Measurements from ENCODE around the gene DNAJC11. TPM values are rescaled to one million over a fixed set of nuclear protein-coding genes. Genes with fewer than 3 reads are reported as not detected.
"Not testable (repeated sequence)": the region's sequence is repeated elsewhere in the genome, so short reads cannot be mapped to it uniquely, and the experiment has no call there.

The DNAJC11 gene
- total RNA-seq, 1 experiment from 2014 or later, result 41.1 TPM

- no peak for DNase-seq (ENCODE audit: extremely low read depth, low read depth)
Observed at GRCh38 chr1:6700853-6701436, 671 bp downstream of the DNAJC11 start.

DNA sequence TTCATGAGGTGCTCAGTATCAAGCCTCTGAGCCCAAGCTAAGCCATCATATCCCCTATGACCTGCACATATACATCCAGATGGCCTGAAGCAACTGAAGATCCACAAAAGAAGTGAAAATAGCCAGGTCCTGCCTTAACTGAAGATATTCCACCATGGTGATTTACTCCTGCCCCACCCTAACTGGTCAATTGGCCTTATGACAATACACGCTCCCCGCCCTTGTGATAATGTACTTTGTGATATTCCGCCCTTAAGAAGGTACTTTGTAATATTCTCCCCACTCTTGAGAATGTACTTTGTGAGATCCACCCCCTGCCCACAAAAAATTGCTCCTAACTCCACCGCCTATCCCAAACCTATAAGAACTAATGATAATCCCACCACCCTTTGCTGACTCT, 1.7 kb downstream of the DNAJC11 start:
- not testable (repeated sequence) for DNase-seq (ENCODE audit: extremely low read depth, low read depth)

GRCh38 chr1:6695868-6696267, 5.7 kb downstream of the DNAJC11 start:
- no peak for DNase-seq (ENCODE audit: extremely low read depth, low read depth)

GRCh38 chr1:6694121-6694713, 7.4 kb downstream of the DNAJC11 start:
- no peak for DNase-seq (ENCODE audit: extremely low read depth, low read depth)

DNA sequence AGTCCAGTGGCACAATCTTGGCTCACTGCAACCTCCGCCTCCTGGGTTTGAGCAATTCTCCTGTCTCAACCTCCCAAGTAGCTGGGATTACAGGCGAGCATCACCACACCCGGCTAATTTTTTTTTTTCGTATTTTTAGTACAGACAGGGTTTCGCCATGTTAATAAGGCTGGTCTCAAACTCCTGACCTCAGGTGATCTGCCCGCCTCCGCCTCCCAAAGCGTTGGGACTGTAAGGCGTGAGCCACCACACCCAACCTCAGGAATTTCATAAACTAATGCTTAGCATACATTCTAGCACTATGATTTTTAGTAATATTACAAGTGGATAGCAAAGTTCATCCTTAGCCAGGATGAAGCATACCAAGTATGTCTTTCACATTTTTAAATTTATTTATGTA, 8.7 kb downstream of the DNAJC11 start:
- no peak for DNase-seq (ENCODE audit: extremely low read depth, low read depth)

GRCh38 chr1:6691507-6691906, 10.1 kb downstream of the DNAJC11 start:
- no peak for DNase-seq (ENCODE audit: extremely low read depth, low read depth)

DNA sequence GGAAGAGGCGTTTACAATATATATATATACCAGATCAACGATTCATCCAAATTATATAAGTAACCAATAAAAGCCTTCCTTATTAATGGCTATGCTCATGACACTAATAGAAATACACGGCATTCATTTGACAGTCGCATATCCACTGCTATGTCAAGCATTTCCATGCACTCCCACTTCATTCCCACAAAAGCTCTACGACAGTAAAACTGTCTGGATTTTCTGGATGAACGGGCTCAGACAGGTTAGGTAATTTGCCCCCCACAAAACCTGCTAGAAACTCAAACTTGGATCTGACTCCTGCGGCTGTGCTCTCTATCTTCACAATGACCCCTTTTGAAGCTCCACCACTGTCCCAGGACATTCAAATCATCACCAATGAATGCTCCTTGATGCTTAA, 11.4 kb downstream of the DNAJC11 start:
- no peak for DNase-seq (ENCODE audit: extremely low read depth, low read depth)

- no peak for DNase-seq (ENCODE audit: extremely low read depth, low read depth)
Observed at GRCh38 chr1:6688757-6689156, 12.9 kb downstream of the DNAJC11 start.

DNA sequence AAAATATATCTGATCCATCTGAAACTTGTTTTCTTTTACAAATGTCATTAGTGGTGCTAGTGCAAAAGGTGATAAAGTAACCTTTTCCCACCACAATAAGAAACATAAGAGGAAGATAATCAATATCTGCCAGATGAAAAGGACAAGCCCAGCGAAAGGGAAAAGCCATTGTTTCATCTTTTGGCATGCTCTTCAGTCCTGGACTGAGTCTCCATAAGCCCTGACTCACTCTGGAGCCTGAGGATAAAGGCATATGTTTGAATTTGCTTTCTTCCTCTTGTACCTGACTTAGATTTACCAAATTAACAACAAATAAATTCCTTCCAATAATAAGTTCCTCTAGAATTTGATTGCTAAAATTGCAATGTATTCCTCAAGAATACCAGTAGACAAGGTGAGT, 13.6 kb downstream of the DNAJC11 start:
- DNase-seq (ENCODE audit: extremely low read depth, low read depth), result no peak

DNA sequence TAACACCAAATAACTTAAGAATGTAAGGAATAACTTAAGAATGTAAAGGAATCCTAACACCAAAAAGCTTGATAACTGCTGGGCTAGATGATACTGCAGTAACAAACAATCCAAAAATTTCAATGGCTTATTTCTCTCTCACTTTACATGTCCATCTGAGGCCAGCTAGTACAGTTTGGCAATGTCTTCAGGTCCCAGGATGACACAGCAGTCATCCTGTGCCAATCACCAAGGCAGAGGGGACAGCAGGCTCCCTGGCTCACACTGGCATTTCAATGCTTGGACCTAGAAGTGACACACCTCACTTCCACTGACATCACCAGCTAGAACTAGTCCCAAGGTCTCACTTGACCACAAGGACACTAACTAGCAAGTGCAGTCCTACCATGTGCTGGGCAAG, 15.3 kb downstream of the DNAJC11 start:
- no peak for DNase-seq (ENCODE audit: extremely low read depth, low read depth)

DNA sequence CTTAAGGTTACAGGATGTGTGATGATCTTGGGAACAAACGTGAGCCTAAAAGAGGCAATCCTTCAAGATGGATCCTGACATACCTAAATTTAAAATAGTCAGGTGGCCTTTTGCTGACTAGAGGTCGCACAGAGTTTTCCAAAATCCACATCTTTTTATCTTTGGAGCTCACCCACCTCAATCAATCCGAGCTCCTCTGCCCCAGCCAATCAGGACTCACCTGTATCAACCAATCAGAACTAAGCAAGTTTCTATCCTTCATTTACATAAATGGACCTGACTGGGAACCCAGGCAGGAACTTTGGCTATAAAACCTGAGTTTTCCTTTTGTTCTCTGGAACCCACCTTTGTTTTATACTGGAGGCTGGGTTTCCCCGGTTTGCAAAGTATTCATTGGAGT, 16.2 kb downstream of the DNAJC11 start:
- DNase-seq (ENCODE audit: extremely low read depth, low read depth), result no peak

DNA sequence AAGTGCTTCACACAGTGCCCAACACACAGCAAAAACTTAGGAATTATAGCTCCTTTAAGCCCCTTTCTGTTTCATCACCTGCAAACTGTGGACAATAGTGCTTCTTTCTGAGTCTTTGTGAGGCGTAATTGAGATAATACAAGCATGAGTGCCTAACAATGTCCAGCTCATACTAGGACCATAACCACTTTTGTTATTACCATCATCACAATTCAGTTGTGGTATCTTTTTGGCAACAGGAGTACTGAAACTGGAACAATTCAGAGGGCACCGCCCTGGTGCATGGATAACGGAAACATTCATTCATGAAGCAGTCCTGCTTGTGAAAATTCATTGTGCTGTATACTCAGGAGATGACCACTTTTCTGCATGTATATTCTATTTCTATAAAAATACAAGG, 18.2 kb downstream of the DNAJC11 start:
- DNase-seq (ENCODE audit: extremely low read depth, low read depth), result no peak

- no peak for DNase-seq (ENCODE audit: extremely low read depth, low read depth)
Observed at GRCh38 chr1:6675941-6676340, 25.7 kb downstream of the DNAJC11 start.

GRCh38 chr1:6674771-6675170, 26.8 kb downstream of the DNAJC11 start:
- DNase-seq (ENCODE audit: extremely low read depth, low read depth), result no peak

DNA sequence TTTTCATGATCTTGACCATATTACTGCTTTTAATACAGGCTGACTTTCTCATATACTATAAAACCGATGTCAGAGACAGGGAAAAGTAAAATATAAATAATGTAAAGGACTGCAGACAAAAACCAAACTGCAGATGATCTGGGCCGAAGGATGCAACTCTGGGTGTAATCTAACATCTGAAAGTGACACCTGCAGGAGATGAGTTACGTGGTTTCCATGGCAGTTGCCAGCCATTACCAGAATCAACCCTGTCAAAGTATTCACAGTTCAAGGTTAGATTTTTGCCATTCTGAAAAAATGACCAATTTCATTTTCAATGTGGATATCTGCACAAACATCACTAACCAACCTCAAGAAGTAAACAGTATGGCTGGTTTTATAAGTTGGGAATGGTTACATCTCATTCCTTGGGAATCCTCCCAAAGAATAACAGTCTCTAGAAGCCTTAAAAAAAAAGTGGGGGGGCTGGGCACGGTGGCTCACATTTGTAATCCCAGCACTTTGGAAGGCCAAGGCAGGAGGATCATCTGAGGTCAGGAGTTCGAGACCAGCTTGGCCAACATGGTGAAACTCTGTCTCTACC, 27.7 kb downstream of the DNAJC11 start:
- no peak for DNase-seq (ENCODE audit: extremely low read depth, low read depth)

DNA sequence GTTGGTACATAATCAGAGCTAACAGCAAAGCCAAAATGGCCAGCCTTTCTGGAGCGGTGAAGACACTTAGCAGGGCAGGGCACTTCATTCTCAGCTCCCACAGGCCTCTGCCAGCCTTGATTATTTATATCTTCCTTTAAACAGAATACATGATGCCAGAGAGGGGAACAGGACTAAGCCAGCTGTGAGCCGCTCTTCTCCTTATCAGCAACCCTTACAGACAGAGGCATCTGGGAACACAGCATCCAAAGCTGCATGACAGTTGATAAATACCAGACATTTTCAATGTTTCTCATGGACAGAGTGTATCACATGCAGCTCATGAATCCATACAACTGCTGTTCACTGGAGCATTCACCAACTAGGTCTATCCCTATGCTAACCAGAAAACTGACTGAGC, 29.1 kb downstream of the DNAJC11 start:
- DNase-seq (ENCODE audit: extremely low read depth, low read depth), result no peak

- no peak for DNase-seq (ENCODE audit: extremely low read depth, low read depth)
Observed at GRCh38 chr1:6668503-6668902, 33.1 kb downstream of the DNAJC11 start.

DNA sequence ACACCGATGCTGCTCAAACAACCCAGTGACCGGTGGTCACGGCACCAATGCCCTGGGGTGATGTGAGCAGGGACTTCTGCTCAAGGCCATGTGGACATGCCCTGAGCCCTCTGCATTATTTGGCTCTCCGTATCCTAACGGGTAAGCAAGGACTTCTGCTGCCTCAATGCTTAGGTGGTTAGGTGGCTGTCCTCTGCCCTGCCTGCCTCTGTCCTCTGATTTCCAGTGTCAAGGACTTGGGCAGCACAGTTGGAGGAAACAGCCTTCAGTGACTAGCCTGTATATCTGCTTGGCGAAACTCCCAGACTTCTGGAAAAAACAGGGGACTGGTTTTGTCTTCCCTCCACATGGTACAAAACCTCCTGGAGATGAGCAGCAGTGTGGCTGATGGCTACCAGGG, 34.5 kb downstream of the DNAJC11 start:
- no peak for DNase-seq (ENCODE audit: extremely low read depth, low read depth)

DNA sequence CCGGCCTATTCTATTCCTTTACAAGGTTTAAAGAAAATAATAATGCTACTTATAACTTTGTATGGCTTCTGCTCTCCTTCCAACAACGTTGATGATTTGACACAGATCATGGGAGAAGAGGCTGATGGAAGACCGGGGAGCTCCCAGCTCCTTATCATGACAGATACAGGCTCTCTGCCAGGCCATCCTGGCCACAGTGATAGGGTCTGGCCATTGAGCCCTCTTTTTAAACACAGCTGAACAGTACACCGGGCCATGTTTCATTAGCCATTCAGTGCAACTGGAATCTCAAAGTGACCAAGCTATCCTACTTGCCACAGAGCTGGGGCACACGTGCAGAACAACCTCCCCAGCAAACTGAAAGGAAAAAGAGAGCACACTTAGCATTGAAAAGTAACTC, 34.9 kb downstream of the DNAJC11 start:
- no peak for DNase-seq (ENCODE audit: extremely low read depth, low read depth)

DNA sequence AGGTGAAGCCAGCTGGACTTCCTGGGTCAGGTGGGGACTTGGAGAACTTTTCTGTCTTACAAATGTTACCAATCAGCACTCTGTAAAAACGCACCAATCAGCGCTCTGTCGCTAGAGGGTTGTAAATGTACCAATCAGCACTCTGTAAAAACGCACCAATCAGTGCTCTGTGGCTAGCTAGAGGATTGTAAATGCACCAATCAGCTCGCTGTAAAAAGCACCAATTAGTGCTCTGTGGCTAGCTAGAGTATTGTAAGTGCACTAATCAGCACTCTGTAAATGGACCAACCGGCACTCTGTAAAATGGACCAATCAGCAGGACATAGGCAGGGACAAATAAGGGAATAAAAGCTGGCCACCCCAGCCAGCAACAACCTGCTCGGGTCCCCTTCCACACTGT, 39.1 kb downstream of the DNAJC11 start:
- DNase-seq (ENCODE audit: extremely low read depth, low read depth), result not testable (repeated sequence)

GRCh38 chr1:6660415-6661049, 41.1 kb downstream of the DNAJC11 start:
- DNase-seq (ENCODE audit: extremely low read depth, low read depth), result no peak
